CD4-positive, alpha-beta T cell treated with Interleukin-4 for 4 hours (primary cell): ENCODE measurements around the gene AGBL4.

Experiments used
- DNase-seq: peaks from one replicate; pipeline ENCODE4 v3.0.0-alpha.2; 2020

AGBL4 gene

DNA sequence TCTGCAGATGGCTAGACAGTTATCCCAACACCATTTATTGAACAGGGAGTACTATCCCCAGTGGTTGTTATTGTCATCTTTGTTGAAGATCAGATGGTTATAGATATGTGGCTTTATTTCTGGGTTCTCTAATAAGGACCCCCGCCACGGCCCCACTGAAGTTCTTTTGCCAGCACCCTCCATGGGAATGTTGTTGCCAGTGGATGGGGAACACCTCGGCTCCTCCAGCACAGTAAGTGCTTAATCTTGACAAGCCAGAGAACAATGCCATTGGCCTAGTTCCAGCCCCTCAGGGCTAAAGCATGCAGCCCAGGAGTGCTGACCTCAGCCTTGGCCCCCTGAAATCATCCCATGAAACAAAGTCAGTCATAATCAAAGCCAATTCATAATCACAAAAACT, 337.6 kb downstream of the AGBL4 start:
- DNase-seq = no peak

DNA sequence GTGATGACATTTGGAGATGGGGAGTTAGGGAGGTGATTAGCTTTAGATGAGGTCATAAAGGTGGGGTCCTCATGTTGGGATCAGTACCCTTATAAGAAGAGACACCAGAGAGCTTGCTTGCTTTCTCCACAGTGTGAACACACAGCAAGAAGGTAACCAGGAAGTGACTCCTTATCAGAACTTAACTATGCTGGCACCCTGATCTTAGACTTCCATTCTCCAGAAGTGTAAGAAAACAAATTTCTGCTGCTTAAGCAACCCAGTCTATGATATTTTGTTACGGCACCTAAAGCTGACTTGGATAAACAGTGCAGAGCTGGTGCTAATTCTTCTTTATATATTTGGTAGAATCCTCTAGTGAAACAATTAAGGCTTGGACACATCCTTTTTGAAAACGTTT, 346.0 kb downstream of the AGBL4 start:
- no peak for DNase-seq

- DNase-seq = no peak
Observed at GRCh38 chr1:49651136-49651535, 372.6 kb downstream of the AGBL4 start.

GRCh38 chr1:49630156-49630555, 393.6 kb downstream of the AGBL4 start:
- DNase-seq = no peak

- DNase-seq = no peak
Observed at GRCh38 chr1:49627781-49628180, 396.0 kb downstream of the AGBL4 start.

DNA sequence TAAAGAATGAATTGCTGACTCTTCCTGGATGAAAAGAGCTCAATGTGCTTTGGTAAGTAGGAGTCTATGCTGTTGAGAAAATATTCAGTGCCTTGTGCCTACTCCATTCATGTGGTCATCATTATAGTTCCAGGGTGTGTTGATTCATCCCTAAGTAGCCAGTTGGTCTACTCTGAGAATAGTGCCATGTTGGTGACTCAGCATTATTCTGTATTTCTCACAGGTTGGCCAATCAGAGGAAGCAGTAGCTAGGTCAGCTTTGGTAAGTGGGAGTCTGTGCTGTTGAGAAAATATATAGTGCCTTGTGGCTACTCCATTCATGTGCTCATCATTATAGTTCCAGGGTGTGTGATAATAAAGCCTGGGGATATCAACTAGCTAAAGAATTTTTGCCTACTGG, 397.3 kb downstream of the AGBL4 start:
- DNase-seq = no peak

- DNase-seq = no peak
Observed at GRCh38 chr1:49622877-49623276, 400.9 kb downstream of the AGBL4 start.

GRCh38 chr1:49606082-49606481, 417.7 kb downstream of the AGBL4 start:
- DNase-seq = no peak

- no peak for DNase-seq
Observed at GRCh38 chr1:49597436-49597835, 426.3 kb downstream of the AGBL4 start.

DNA sequence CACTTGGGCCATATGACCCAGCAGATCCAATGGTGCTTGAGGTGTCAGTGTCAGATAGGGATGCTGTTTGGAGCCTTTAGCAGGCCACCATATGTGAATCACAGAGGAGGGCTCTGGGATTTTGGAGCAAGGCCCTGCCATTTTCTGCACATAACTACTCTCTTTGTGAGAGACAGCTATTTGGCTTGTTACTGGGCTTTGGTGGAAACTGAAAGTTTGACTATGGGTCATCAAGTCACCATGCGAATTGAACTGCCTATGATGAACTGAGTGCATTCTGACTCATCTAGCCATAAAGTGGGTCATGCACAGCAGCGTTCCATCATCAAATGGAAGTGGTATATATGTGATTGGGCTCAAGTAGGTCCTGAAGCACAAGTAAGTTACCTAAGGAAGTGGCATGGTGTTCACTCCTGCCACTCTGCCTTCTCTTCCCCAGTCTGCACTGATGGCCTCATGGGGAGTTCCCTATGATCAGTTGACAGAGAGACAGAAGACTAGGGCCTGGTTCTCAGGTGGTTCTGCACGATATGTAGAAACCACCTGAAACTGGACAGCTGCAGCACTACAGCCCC, 447.3 kb downstream of the AGBL4 start:
- no peak for DNase-seq

DNA sequence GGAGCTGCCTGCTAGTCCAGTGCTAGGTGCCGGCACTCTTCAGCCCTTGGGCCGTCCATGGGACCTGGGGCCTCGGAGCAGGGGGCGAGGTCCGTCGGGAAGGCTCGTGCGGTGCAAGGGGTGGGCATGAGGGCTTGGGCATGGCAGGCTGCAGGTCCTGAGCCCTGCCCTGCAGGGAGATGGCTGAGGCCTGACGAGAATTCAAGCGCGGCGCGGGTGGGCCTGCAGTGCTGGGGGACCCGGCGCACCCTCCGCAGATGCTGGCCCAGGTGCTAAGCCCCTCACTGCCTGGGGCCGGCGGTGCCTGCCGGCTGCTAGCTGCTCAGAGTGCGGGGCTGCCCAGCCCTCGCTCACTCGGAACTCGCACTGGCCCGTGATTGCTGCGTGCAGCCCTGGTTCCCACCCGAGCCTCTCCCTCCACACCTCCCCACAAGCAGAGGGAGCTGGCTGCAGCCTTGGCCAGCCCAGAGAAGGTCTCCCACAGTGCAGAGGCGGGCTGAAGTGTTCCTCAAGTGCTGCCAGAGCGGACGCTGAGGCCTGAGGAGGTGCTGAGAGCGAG, 467.0 kb downstream of the AGBL4 start:
- no peak for DNase-seq

GRCh38 chr1:49552101-49552500, 471.7 kb downstream of the AGBL4 start:
- no peak for DNase-seq

DNA sequence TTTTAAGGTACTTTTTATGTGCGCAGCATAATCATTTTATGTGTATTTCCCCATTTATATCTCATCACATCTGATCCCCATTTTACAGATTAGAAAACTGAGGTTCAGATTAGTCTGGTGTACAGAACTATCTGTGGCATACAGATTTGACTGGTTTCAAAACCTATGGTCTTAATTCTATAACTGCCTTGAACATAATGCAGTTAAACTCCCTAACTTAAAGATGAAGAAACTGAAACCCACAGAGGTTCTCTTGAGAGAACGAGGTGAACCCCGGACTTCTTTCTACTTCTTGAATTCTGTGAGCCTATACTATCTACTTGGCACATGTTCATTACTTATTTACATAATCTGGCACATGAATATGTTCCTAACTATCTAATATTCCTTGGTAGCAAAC, 479.1 kb downstream of the AGBL4 start:
- no peak for DNase-seq

DNA sequence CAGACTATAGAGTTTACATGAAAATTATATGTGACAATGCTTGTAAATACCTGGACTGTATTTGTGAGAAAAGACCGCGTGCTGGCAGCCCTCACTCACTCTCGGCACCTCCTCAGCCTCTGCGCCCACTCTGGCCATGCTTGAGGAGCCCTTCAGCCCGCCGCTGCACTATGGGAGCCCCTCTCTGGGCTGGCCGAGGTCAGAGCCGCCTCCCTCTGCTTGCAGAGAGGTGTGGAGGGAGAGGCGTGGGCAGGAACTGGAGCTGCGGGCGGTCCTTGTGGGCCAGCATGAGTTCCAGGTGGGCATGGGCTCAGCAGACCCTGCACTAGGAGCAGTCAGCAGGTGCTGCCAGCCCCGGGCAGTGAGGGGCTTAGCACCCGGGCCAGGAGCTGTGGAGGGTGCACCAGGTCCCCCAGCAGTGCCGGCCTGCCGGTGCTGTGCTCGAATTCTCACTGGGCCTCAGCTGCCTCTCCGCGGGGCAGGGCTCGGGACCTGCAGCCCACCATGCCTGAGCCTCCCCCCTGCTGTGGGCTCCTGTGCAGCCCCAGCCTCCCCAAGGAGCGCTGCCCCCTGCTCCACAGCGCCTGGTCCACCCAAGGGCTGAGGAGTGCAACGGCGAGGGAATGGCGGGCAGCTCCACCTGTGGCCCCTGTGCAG, 482.5 kb downstream of the AGBL4 start:
- no peak for DNase-seq

DNA sequence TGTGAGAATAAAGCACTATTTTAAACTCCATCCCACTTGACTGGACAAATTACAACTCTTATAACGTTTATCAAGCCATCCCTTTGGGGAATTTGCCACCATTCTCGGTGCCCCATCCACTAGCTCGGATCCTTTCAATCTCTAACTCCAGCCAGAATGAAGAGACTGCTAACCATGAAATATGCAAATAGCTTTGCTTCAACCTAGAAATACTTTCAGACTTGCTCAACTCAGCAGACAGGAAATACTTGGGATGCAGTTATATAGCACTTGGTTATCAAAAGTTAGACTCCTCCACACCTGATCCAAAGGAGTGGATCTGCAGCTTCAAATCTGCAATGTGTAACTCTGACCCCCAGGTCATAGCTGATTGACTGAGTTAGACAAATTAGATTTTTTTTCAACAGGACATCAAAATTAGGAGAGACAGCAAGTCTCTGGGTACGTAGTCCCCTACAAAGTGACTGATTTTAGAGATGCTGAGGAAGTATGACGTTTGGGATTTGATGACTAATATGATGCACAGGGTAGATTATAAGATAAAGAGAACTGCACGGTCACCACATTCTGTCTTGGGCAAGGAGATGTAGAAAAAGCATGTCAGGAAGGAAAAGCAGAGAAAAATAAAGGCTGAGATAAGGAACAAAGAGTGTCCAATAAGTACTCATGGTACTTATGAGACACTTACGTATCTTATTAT, 496.0 kb downstream of the AGBL4 start:
- no peak for DNase-seq

- DNase-seq = no peak
Observed at GRCh38 chr1:49526672-49527071, 497.1 kb downstream of the AGBL4 start.

DNA sequence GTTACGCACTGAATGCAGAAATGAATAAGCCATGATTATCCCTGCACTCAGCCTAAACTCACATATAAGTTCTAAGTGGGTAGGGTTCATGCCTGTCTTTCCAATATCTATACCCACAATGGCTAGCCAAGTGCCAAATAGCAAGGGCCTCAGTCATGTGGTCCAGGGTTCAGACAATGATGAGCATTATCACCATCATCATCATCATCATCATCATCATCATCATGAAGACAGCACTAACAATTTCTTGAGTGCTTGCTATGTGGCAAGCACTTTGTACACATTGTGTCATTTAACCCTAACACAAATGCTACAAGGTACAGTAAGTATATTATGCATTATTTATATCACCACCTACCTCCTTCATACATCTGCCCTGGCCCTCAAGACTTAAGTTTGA, 500.0 kb downstream of the AGBL4 start:
- DNase-seq = no peak

- no peak for DNase-seq
Observed at GRCh38 chr1:49466961-49467360, 556.8 kb downstream of the AGBL4 start.

DNA sequence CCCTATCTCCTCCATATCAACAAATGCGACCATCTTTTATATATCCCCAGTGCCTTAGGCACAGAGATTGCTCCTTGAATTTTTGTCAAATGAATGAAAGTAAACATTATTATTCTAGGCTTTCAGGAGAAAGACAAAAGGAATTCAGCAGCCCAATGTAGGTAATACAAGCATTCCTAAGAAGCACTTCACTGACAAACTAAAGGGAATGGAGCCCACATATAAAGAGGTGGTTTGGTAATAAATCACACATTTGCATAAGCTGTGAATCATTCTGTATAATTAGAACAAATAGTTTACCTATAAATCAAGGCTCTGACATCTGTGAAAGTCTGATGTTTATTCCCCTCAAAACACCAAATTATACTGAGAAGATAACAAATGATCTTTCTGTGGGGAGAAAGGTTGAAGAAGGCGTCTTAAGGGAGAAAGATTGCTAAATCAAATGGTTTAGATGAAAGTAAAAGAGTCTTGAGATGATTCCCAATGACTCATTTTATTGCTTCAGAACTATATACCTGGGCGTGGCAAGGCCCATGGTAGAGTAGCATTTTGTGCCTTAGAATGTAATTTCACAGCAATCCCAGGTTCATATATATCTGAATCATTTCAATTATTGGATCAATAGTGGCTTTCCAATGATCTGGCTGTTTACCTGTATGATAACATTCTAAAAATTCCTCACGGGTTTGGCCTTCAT, 558.1 kb downstream of the AGBL4 start:
- DNase-seq = no peak

GRCh38 chr1:49448200-49448599, 575.6 kb downstream of the AGBL4 start:
- DNase-seq = no peak

DNA sequence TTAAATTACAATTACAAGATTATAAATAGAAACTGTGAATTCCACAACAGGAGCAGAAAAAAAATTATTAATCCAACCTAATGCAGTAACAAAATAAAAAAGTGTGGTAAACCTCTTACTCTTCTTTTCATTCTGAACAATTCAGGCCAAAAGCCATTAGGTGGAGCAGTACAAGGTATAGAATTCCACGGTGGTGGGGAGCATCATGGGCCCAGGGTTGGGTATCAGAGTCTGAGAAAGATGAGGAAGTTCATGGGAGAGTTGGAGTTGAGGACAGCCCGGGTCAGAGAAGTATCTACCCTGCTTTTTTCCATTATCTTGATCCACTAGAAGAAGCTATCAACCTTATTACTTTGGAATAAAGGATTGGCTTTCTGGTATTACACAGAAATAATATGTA, 586.9 kb downstream of the AGBL4 start:
- DNase-seq = no peak

- DNase-seq = no peak
Observed at GRCh38 chr1:49435291-49435690, 588.5 kb downstream of the AGBL4 start.

DNA sequence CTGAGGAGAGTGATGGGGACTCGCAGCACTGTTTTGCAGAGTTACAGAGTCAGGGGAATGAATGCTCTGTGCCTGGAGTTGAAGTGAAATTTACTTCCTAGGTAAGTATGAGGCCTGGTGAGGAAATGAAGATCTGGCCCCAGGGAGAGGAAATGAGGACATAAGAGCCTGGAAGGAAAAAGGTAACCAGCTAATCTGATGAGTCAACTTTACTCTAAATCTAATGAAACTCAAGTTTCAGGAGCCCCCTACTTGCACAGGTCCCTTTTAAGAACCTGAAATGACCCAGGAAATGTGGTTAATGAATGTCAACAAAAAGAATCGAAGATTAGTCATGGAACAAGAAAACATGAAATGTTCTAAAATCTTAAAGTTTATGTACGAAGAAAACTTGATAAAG, 599.0 kb downstream of the AGBL4 start:
- DNase-seq = no peak

DNA sequence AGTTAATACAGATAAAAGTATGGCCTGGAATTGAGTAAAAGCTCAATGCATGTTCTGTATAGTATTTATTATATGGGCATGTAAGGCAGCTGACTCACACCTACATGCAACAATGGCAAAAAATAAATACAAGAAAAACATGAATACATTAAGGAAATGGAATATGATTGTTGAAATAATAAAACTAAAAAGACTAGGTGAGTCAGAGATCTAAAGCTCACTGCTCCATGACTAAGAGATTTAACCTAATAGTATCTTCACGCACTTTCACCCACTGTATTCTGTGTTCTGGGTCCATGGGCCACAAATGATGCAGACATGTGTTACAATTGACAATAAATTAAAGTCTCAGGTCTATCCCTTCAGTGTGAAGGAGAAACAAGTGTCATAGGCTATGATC, 607.0 kb downstream of the AGBL4 start:
- no peak for DNase-seq
